ENCODE results near the gene ACTR8.

ACTR8 gene

DNA sequence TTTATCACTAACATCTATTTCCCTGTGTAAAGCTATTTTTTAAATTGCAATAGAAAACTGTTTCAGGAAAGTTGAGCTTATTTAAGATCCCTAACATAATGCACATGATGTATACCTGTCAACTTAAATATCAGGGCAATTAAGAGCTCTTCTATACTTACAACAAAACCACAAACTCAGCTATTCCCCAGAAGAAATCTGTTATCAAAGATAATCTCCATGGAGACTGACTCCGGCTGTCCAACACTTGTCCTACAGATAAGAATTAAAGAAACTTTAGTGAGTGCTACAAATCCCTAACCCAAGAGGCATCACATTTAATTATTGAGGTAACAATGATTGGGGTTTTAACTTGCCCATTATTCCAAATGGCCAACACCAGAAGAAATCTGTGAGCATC, 6.3 kb upstream of the ACTR8 start:
- no peaks in the 10 kb centered on the region for H3K9me2 ChIP-seq (replicated peaks; ENCODE audit: insufficient read depth, low read length)
- no peaks in the 10 kb centered on the region for H3K9me3 ChIP-seq (replicated peaks; ENCODE audit: insufficient read depth, low read length)
- peaks cover 35% of the 10 kb centered on the region for H3K4me1 ChIP-seq (ENCODE audit: low read length)
- peaks cover 52% of the 10 kb centered on the region for H3K79me2 ChIP-seq (ENCODE audit: low read length)
- peak overlapping the region; percentile 33; the same call in 1 of the 2 replicates for H3K4me2 ChIP-seq (ENCODE audit: low read depth, low read length)
- H3K27ac ChIP-seq (ENCODE audit: low read length): peak overlapping the region; percentile 73; the same call in 1 of the 2 replicates
- H3F3A ChIP-seq (ENCODE audit: insufficient read depth, low read length): peaks cover 25% of the 10 kb centered on the region
- no peaks in the 10 kb centered on the region for H3K27me3 ChIP-seq (replicated peaks; ENCODE audit: insufficient read depth, low read length)
- H3K4me3 ChIP-seq (ENCODE audit: low read length): no peak overlapping the region
- peaks cover 5% of the 10 kb centered on the region for H3K36me3 ChIP-seq (replicated peaks; ENCODE audit: insufficient read depth, low read length)
- no peak for DNase-seq
- no peak for TF ChIP-seq EZH2phosphoT487 (IDR thresholded peaks at IDR 0.05; ENCODE audit: low read length)
- no peak for TF ChIP-seq CTCF (IDR thresholded peaks at IDR 0.05; ENCODE audit: low read length)
- no peak for TF ChIP-seq EZH2 (optimal IDR thresholded peaks at IDR 0.05; ENCODE audit: low read depth, low read length)
- H3K9ac ChIP-seq (ENCODE audit: low read length): no peak overlapping the region
- no peak overlapping the region for H2AFZ ChIP-seq (ENCODE audit: low read length)
- no peaks in the 10 kb centered on the region for H4K20me1 ChIP-seq (ENCODE audit: insufficient read depth, low read length)

DNA sequence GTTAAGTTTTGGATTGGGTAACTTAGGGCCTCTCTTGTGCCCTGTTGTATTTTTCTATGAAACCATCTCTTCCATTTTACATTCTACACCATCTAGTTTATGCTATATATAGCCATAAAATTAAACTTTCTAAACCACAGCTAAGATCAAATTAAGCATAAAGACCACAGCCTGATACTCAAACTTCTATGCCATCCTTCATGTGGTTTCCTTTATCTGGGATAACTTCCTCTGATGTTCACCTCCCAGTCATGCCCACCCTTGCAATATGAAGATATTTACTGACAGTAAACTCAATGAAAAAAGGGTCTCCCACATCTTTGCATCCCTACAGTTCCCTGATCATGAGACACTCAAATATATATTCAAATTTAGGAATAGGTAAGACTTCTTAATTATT, 5.5 kb upstream of the ACTR8 start:
- TF ChIP-seq EZH2 (optimal IDR thresholded peaks at IDR 0.05; ENCODE audit: low read depth, low read length) (no peak), CTCF (IDR thresholded peaks at IDR 0.05; ENCODE audit: low read length) (no peak), EZH2phosphoT487 (IDR thresholded peaks at IDR 0.05; ENCODE audit: low read length) (no peak)
- Histone ChIP-seq H3F3A (ENCODE audit: insufficient read depth, low read length) (peaks cover 29% of the 10 kb centered on the region), H3K4me3 (ENCODE audit: low read length) (no peak overlapping the region), H3K9me3 (replicated peaks; ENCODE audit: insufficient read depth, low read length) (no peaks in the 10 kb centered on the region), H3K9ac (ENCODE audit: low read length) (peak overlapping the region; percentile 9; the same call in 1 of the 2 replicates), H4K20me1 (ENCODE audit: insufficient read depth, low read length) (no peaks in the 10 kb centered on the region), H3K4me1 (ENCODE audit: low read length) (peaks cover 35% of the 10 kb centered on the region), H3K4me2 (ENCODE audit: low read depth, low read length) (peak overlapping the region; percentile 33; the same call in 1 of the 2 replicates), H3K36me3 (replicated peaks; ENCODE audit: insufficient read depth, low read length) (peaks cover 5% of the 10 kb centered on the region), H3K27ac (ENCODE audit: low read length) (peak overlapping the region; percentile 73; the same call in 1 of the 2 replicates), H3K9me2 (replicated peaks; ENCODE audit: insufficient read depth, low read length) (no peaks in the 10 kb centered on the region), H2AFZ (ENCODE audit: low read length) (no peak overlapping the region), H3K79me2 (ENCODE audit: low read length) (peaks cover 52% of the 10 kb centered on the region), H3K27me3 (replicated peaks; ENCODE audit: insufficient read depth, low read length) (no peaks in the 10 kb centered on the region)
- DNase-seq: no peak

DNA sequence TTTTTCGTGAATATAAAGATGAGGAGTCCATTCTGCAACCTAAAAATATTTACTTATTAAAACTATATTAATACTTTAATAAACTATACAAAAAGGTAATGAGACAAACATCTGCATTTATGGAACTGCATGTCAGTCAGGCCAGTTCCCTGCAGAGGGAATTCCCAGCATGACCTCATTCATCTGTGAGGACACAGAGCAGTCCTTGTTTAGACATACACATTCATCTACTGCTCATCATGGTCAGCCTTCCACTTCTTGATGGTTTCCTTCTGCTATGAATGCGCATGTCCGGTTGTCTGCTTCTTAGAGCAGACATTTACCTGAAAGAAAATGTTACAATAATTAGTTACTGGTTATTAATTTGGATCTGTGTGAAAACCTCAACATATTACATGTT, 3.3 kb upstream of the ACTR8 start:
- H3K27me3 ChIP-seq (replicated peaks; ENCODE audit: insufficient read depth, low read length): no peaks in the 10 kb centered on the region
- no peaks in the 10 kb centered on the region for H3K9me3 ChIP-seq (replicated peaks; ENCODE audit: insufficient read depth, low read length)
- TF ChIP-seq EZH2phosphoT487 (IDR thresholded peaks at IDR 0.05; ENCODE audit: low read length) (no peak), EZH2 (optimal IDR thresholded peaks at IDR 0.05; ENCODE audit: low read depth, low read length) (no peak), CTCF (IDR thresholded peaks at IDR 0.05; ENCODE audit: low read length) (no peak)
- H4K20me1 ChIP-seq (ENCODE audit: insufficient read depth, low read length): no peaks in the 10 kb centered on the region
- H3K79me2 ChIP-seq (ENCODE audit: low read length): peaks cover 55% of the 10 kb centered on the region
- no peaks in the 10 kb centered on the region for H3K9me2 ChIP-seq (replicated peaks; ENCODE audit: insufficient read depth, low read length)
- no peak overlapping the region for H3K4me2 ChIP-seq (ENCODE audit: low read depth, low read length)
- no peak overlapping the region for H3K4me3 ChIP-seq (ENCODE audit: low read length)
- DNase-seq: no peak
- no peak overlapping the region for H3K9ac ChIP-seq (ENCODE audit: low read length)
- H3K27ac ChIP-seq (ENCODE audit: low read length): no peak overlapping the region
- H3K4me1 ChIP-seq (ENCODE audit: low read length): peaks cover 41% of the 10 kb centered on the region
- peaks cover 5% of the 10 kb centered on the region for H3K36me3 ChIP-seq (replicated peaks; ENCODE audit: insufficient read depth, low read length)
- peaks cover 24% of the 10 kb centered on the region for H3F3A ChIP-seq (ENCODE audit: insufficient read depth, low read length)
- no peak overlapping the region for H2AFZ ChIP-seq (ENCODE audit: low read length)

Measured in MM.1S (cell line).